Tibial artery (tissue), 4 donors: Measurements from ENCODE around the gene NAA35.
"Not testable (repeated sequence)": the region's sequence is repeated elsewhere in the genome, so short reads cannot be mapped to it uniquely, and the experiment has no call there.

Source experiments
- DNase-seq, 2 donors: peaks; one replicate each; pipeline ENCODE4 v3.0.0-alpha.2; 2019
- H3K27ac ChIP-seq, 2 donors: fragments of 200-600 bp; sonication (generic) in 1 of 2; 1 replicate in 1 of 2; 2 replicates in 1 of 2; pipeline ENCODE4 v1.5.1; 2018 to 2019; ENCODE audit warnings: mild to moderate bottlenecking in 1 of 2
- H3K27me3 ChIP-seq, 2 donors: fragments of 200-600 bp; sonication (generic) in 1 of 2; one replicate each; pipeline versions ENCODE4 v1.5.1 to v1.6.0; 2016 to 2019
- H3K36me3 ChIP-seq, 3 donors: fragments of 200-600 bp; sonication (generic) in 2 of 3; one replicate each; pipeline ENCODE4 v1.5.1; 2016 to 2019; ENCODE audit warnings: mild to moderate bottlenecking in 2 of 3
- H3K4me1 ChIP-seq, 4 donors: fragments of 200-600 bp; sonication (generic) in 2 of 4; 1 replicate in 3 of 4; 2 replicates in 1 of 4; pipeline ENCODE4 v1.5.1; 2016 to 2019
- H3K4me3 ChIP-seq, 2 donors: fragments of 200-600 bp; sonication (generic) in 1 of 2; 1 replicate in 1 of 2; 2 replicates in 1 of 2; pipeline ENCODE4 v1.5.1; 2018 to 2019; ENCODE audit warnings: mild to moderate bottlenecking in 2 of 2
- H3K9me3 ChIP-seq, 3 donors: fragments of 200-600 bp; sonication (generic) in 1 of 3; one replicate each; pipeline ENCODE4 v1.5.1; 2016 to 2019
- CTCF ChIP-seq, 2 experiments: fragments of 200-600 bp in 1 of 2; fragments of 450-650 bp in 1 of 2; IDR thresholded peaks; one replicate each; pipeline ENCODE4 v1.5.1; 2017 to 2019; ENCODE audit warnings: antibody characterized with exemption in 2 of 2, mild to moderate bottlenecking in 1 of 2, moderate library complexity in 1 of 2
- intact Hi-C: fragments of 100-400 bp; cut with DNase I; formaldehyde crosslinking; loops from one replicate; pipeline ENCODE4 v1.15.0; 2023; ENCODE audit warnings: low total_unique reads

Gene NAA35

DNA sequence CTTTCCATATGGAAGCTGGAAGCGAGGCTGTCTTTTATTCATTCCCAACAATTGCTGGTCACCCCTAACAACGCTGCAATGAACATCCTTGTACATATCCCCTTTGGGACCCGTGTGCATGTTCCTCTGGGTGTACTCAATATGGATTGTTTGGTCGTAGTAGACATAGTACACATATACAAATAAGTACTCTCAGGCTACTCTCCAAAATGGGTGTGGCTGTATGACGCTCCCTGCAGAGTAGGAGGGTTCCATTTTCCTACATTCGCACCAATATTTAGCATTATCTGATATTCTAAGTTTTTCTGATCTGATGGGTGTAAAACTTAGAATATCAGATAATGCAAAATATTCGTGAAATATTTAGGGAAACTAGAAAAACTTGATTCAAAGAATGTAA lies 23.2 kb upstream of the NAA35 start:
- no peak for DNase-seq
- H3K36me3 ChIP-seq = no peaks in the 10 kb centered on the region
- no peaks in the 10 kb centered on the region for H3K27me3 ChIP-seq
- TF ChIP-seq CTCF (IDR thresholded peaks at IDR 0.05) = no peak
- H3K9me3 ChIP-seq = no peaks in the 10 kb centered on the region
- H3K27ac ChIP-seq = no peak overlapping the region
- peaks cover 0 to 7% (median 0%) of the 10 kb centered on the region in 4 donors for H3K4me1 ChIP-seq
- H3K4me3 ChIP-seq = no peak overlapping the region
- intact Hi-C loops = no loop called here

- no peak for TF ChIP-seq CTCF (IDR thresholded peaks at IDR 0.05)
- H3K27ac ChIP-seq = no peak overlapping the region
- no peaks in the 10 kb centered on the region for H3K36me3 ChIP-seq
- H3K9me3 ChIP-seq = no peaks in the 10 kb centered on the region
- intact Hi-C loops = no loop called here
- DNase-seq = no peak
- no peak overlapping the region for H3K4me3 ChIP-seq
- H3K4me1 ChIP-seq = peaks cover 0 to 26% (median 6%) of the 10 kb centered on the region in 4 donors
- H3K27me3 ChIP-seq = no peaks in the 10 kb centered on the region
Observed at GRCh38 chr9:85925493-85925892, 15.5 kb upstream of the NAA35 start.

- Histone ChIP-seq H3K4me1 (peaks cover 0 to 26% (median 6%) of the 10 kb centered on the region in 4 donors), H3K27ac (peak overlapping the region in 1 of 2 donors; percentile 13), H3K27me3 (no peaks in the 10 kb centered on the region), H3K4me3 (no peak overlapping the region), H3K36me3 (no peaks in the 10 kb centered on the region), H3K9me3 (no peaks in the 10 kb centered on the region)
- intact Hi-C loops = no loop called here
- no peak for TF ChIP-seq CTCF (IDR thresholded peaks at IDR 0.05)
- DNase-seq = no peak
Observed at GRCh38 chr9:85927076-85927475, 13.9 kb upstream of the NAA35 start.

DNA sequence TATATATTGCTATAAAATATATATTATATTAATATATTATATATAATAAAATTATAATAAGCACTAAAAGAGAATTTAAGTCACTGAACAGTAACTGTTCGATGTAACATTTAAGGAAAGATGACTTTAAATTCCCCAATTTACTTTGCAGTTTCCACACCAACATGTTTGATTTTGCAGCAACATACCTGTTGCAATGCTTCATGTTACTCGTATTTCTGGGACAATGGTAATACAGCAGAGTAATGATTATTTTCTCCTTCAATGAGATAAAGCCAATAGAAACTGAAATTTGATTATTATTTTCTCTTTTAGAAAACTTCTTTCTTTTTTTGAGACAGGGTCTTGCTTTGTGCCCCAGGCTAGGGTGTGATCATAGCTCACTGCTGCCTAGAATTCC lies 9.5 kb upstream of the NAA35 start:
- no peak for DNase-seq
- intact Hi-C loops = no loop called here
- H3K36me3 ChIP-seq = no peaks in the 10 kb centered on the region
- peaks cover 0 to 17% (median 6%) of the 10 kb centered on the region in 4 donors for H3K4me1 ChIP-seq
- no peak overlapping the region for H3K27ac ChIP-seq
- H3K9me3 ChIP-seq = no peaks in the 10 kb centered on the region
- no peak overlapping the region for H3K4me3 ChIP-seq
- H3K27me3 ChIP-seq = no peaks in the 10 kb centered on the region
- TF ChIP-seq CTCF (IDR thresholded peaks at IDR 0.05) = no peak

DNA sequence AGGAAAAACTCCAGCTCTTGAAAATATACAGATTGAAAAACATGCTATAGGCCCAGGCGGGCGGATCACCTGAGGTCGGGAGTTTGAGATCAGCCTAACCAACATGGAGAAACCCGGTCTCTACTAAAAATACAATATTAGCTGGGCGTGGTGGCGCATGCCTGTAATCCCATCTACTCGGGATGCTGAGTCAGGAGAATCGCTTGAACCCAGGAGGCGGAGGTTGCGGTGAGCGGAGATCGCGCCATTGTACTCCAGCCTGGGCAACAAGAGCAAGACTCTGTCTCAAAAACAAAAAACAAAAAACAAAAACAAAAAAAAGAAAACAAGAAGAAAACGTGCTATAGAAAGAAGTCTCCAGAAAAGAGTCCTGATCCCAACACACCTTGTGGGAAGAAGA lies 5.0 kb upstream of the NAA35 start:
- intact Hi-C loops, H3K4me1 ChIP-seq, H3K27ac ChIP-seq, H3K4me3 ChIP-seq, H3K9me3 ChIP-seq, H3K36me3 ChIP-seq, H3K27me3 ChIP-seq, DNase-seq: not testable (repeated sequence)

- Histone ChIP-seq H3K4me3 (peak overlapping the region; percentile 87 to 99), H3K36me3 (no peaks in the 10 kb centered on the region), H3K4me1 (peaks cover 0 to 37% (median 24%) of the 10 kb centered on the region in 4 donors), H3K27me3 (no peaks in the 10 kb centered on the region), H3K9me3 (no peaks in the 10 kb centered on the region), H3K27ac (peak overlapping the region; percentile 90 to 95)
- no peak for TF ChIP-seq CTCF (IDR thresholded peaks at IDR 0.05)
- intact Hi-C loops = loop anchor here (10.0 kb wide), 1 partner anchor 344 kb away; the partner anchor contains the start of gene ISCA1
- no peak for DNase-seq
Observed at GRCh38 chr9:85940275-85940831, 593 bp upstream of the NAA35 start.
